Suprapubic skin (tissue), 4 donors: ENCODE results near the gene CAT. TPM values are rescaled to one million over a fixed set of nuclear protein-coding genes. Genes with fewer than 3 reads are reported as not detected.
"Not testable (repeated sequence)": the region's sequence is repeated elsewhere in the genome, so short reads cannot be mapped to it uniquely, and the experiment has no call there.

Experiments used
- DNase-seq, 2 donors: peaks; one replicate each; pipeline ENCODE4 v3.0.0-alpha.2; 2019; ENCODE audit warnings: low spot score in 2 of 2
- H3K27ac ChIP-seq: fragments of 200-600 bp; sonication (generic); one replicate; pipeline ENCODE4 v1.5.1; 2019
- H3K27me3 ChIP-seq: fragments of 200-600 bp; sonication (generic); one replicate; pipeline ENCODE4 v1.5.1; 2019
- H3K36me3 ChIP-seq: fragments of 200-600 bp; sonication (generic); one replicate; pipeline ENCODE4 v1.5.1; 2019
- H3K4me1 ChIP-seq: fragments of 200-600 bp; sonication (generic); one replicate; pipeline ENCODE4 v1.5.1; 2019
- H3K4me3 ChIP-seq: fragments of 200-600 bp; sonication (generic); one replicate; pipeline ENCODE4 v1.5.1; 2019; ENCODE audit warnings: mild to moderate bottlenecking
- H3K9me3 ChIP-seq: fragments of 200-600 bp; sonication (generic); one replicate; pipeline ENCODE4 v1.5.1; 2019
- EP300 ChIP-seq: sonication (generic); formaldehyde crosslinking; IDR thresholded peaks from one replicate; pipeline ENCODE4 v1.6.1; 2017; ENCODE audit warnings: antibody characterized with exemption
- POLR2A ChIP-seq, 2 donors: fragments of 450-650 bp; IDR thresholded peaks; one replicate each; pipeline ENCODE4 v1.6.1; 2017; ENCODE audit warnings: antibody characterized with exemption in 2 of 2, mild to moderate bottlenecking in 2 of 2, moderate library complexity in 2 of 2
- POLR2AphosphoS5 ChIP-seq, 3 donors: sonication (generic); formaldehyde crosslinking; IDR thresholded peaks; one replicate each; pipeline ENCODE4 v1.6.1; 2017; ENCODE audit warnings: antibody characterized with exemption in 3 of 3
- WGBS: methylation state at CpG from one replicate; pipeline ENCODE4 v1.1.5; 2018; 5-methylcytosine and 5-hydroxymethylcytosine counted together
- total RNA-seq, 4 donors: library from RNA; depleted of rRNA; stranded (reverse); fragments of >200 nt; gene quantifications; one replicate each; pipeline ENCODE4 v1.1.0, GENCODE V29; 2016
- TF ChIP-seq, protein P1 (sequence below), 2 donors: fragments of 200-600 bp in 1 of 2; fragments of 450-650 bp in 1 of 2; sonication (generic) in 1 of 2; IDR thresholded peaks; one replicate each; pipeline ENCODE4 v1.5.1; 2016 to 2019; ENCODE audit warnings: antibody characterized with exemption in 2 of 2, mild to moderate bottlenecking in 1 of 2, moderate library complexity in 1 of 2

The CAT gene
- total RNA-seq, 4 donors from 2014 or later, result 122 to 193 (median 133) TPM

DNA sequence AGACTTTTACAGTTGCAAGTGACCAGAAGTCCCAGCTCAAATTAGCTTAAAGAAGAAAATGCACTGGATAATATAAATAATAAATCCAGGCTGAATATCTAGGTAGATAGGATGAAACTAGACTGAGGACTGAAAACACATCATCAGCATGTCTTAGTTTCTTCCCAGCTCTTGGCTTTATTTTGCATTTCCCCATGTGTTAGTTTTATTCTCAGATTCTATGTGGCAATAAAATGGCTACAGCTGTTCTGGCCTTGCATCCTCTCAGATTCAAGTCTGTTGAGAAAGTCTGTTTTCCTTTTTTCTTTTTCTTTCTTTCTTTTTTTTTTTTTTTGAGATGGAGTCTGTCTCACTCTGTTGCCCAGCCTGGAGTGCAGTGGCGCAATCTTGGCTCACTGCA is 22.6 kb upstream of the CAT start:
- WGBS, result 0% methylated on average over 1 of the region's 1 CpG
- no peaks in the 10 kb centered on the region for H3K4me1 ChIP-seq
- H3K9me3 ChIP-seq, result peaks cover 7% of the 10 kb centered on the region
- H3K27ac ChIP-seq, result no peak overlapping the region
- TF ChIP-seq POLR2AphosphoS5 (IDR thresholded peaks at IDR 0.05) (no peak), POLR2A (IDR thresholded peaks at IDR 0.05) (no peak), EP300 (no peak)
- TF ChIP-seq, protein P1, sequence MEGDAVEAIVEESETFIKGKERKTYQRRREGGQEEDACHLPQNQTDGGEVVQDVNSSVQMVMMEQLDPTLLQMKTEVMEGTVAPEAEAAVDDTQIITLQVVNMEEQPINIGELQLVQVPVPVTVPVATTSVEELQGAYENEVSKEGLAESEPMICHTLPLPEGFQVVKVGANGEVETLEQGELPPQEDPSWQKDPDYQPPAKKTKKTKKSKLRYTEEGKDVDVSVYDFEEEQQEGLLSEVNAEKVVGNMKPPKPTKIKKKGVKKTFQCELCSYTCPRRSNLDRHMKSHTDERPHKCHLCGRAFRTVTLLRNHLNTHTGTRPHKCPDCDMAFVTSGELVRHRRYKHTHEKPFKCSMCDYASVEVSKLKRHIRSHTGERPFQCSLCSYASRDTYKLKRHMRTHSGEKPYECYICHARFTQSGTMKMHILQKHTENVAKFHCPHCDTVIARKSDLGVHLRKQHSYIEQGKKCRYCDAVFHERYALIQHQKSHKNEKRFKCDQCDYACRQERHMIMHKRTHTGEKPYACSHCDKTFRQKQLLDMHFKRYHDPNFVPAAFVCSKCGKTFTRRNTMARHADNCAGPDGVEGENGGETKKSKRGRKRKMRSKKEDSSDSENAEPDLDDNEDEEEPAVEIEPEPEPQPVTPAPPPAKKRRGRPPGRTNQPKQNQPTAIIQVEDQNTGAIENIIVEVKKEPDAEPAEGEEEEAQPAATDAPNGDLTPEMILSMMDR (IDR thresholded peaks at IDR 0.05), result no peak
- no peak overlapping the region for H3K4me3 ChIP-seq
- no peaks in the 10 kb centered on the region for H3K36me3 ChIP-seq
- no peak for DNase-seq
- no peaks in the 10 kb centered on the region for H3K27me3 ChIP-seq

DNA sequence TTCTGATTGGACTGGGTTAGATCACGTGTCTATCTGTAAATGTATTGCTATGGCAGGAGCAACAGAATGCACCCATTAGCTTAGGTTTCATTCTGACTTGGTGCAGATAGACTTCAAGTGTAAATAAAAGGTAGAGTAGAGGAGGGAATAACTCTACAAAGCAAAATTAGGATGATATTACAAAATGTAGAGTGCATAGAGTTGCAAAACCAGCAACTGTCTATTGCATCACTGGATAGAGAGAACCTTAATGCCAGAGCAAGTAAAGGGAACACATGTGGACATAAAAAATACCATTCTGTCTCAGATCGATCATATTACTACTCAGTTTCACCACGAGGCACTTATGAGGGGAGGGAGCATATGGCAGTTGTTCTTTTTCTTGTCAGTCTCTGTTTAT is 22.0 kb upstream of the CAT start:
- Histone ChIP-seq H3K36me3 (no peaks in the 10 kb centered on the region), H3K4me1 (no peaks in the 10 kb centered on the region), H3K27ac (no peak overlapping the region), H3K9me3 (peaks cover 7% of the 10 kb centered on the region), H3K4me3 (no peak overlapping the region), H3K27me3 (no peaks in the 10 kb centered on the region)
- no peak for DNase-seq
- TF ChIP-seq, protein P1 (IDR thresholded peaks at IDR 0.05), result no peak
- TF ChIP-seq POLR2A (IDR thresholded peaks at IDR 0.05), result no peak
- TF ChIP-seq POLR2AphosphoS5 (IDR thresholded peaks at IDR 0.05), result no peak
- TF ChIP-seq EP300, result no peak
- 39% methylated on average over 3 of the region's 3 CpGs for WGBS

DNA sequence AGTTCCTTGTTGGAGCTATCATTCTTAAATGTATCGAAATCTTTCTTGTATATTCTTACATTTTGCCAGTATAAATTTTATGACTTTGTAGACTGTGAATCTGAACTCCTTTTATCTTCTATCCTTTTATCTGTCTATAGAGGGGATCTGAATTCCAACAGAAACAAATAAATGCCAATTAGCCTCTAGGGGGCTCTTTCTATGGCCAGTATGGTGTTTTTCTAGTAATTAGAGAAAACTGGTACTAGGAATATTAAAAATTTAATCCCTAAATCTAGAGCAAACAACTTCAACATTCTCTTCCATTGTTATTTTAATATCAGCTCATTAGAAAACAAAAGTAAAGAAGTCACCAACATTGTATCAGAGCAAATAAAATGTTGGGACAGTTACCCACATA is 21.5 kb upstream of the CAT start:
- Histone ChIP-seq H3K4me1 (no peaks in the 10 kb centered on the region), H3K4me3 (no peak overlapping the region), H3K9me3 (peaks cover 7% of the 10 kb centered on the region), H3K27ac (no peak overlapping the region), H3K27me3 (no peaks in the 10 kb centered on the region), H3K36me3 (no peaks in the 10 kb centered on the region)
- 90% methylated on average over 1 of the region's 1 CpG for WGBS
- TF ChIP-seq, protein P1 (IDR thresholded peaks at IDR 0.05), result no peak
- DNase-seq, result no peak

DNA sequence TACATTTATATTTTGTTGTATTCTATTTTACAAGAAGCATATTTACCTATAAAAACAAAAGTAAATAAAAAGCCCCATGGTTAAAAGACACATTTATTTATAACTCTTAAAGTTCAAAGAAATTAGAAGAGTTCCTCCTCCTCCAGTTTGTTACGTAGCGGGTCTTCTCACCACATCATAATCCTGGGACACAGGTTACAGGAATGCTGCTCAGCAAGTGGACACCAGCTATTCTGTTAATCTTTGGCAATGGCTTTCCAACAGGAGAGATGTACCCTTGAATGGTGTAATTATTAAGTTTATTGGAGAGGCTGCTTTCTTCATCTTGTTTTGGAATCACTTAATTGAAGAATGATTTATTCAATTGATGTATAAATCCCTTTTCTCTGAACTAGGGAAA is 19.6 kb upstream of the CAT start:
- WGBS, result 85% methylated on average over 2 of the region's 2 CpGs
- no peaks in the 10 kb centered on the region for H3K4me1 ChIP-seq
- no peaks in the 10 kb centered on the region for H3K27me3 ChIP-seq
- H3K36me3 ChIP-seq, result no peaks in the 10 kb centered on the region
- no peak for TF ChIP-seq POLR2AphosphoS5 (IDR thresholded peaks at IDR 0.05)
- TF ChIP-seq EP300, result no peak
- no peak for TF ChIP-seq POLR2A (IDR thresholded peaks at IDR 0.05)
- TF ChIP-seq, protein P1 (IDR thresholded peaks at IDR 0.05), result no peak
- no peaks in the 10 kb centered on the region for H3K9me3 ChIP-seq
- no peak overlapping the region for H3K27ac ChIP-seq
- DNase-seq, result no peak
- no peak overlapping the region for H3K4me3 ChIP-seq

DNA sequence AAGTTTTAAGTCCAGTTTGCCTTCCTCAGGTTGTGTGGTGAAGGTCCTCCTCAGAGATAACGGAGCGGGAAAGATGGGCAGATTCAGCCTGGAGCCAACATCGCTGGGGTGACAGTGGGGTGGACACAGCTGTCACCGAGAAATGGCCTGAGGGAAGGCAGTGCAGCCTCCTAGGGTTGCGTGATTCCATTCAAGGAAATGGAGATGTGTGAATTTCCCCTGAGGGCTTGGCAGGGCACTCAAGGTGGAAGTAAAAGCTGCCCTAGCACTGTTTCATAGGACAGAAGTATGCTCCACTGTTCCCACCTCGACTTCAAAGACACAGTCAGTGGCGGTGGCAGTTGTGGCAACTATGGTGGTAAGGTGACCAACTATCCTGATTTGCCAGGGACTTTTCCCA is 15.4 kb upstream of the CAT start:
- H3K27ac ChIP-seq, result no peak overlapping the region
- TF ChIP-seq, protein P1 (IDR thresholded peaks at IDR 0.05), result no peak
- TF ChIP-seq POLR2A (IDR thresholded peaks at IDR 0.05) (no peak), POLR2AphosphoS5 (IDR thresholded peaks at IDR 0.05) (no peak), EP300 (no peak)

DNA sequence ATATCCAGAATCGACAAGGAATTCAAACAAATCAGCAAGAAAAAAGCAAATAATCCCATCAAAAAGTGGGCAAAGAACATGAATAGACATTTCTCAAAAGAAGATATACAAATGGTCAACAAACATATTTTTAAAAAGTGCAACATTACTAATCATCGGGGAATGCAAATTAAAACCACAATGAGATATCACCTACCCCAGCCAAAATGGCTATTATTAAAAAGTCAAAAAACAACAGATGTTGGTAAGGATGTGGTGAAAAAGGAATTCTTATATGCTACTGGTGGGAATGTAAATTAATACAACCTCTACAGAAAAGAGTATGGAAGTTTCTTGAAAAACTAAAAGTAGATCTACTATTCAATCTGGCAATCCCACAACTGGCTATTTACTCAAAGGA is 13.9 kb upstream of the CAT start:
- H3K36me3 ChIP-seq, H3K27ac ChIP-seq, H3K4me1 ChIP-seq, H3K27me3 ChIP-seq, H3K4me3 ChIP-seq, DNase-seq, H3K9me3 ChIP-seq: not testable (repeated sequence)
- 84% methylated on average over 1 of the region's 2 CpGs for WGBS

More for the DNA sequence above, 15.4 kb upstream of the CAT start:
- H3K4me3 ChIP-seq, result no peak overlapping the region
- no peaks in the 10 kb centered on the region for H3K27me3 ChIP-seq
- peaks cover 8% of the 10 kb centered on the region for H3K4me1 ChIP-seq
- H3K9me3 ChIP-seq, result no peaks in the 10 kb centered on the region
- no peaks in the 10 kb centered on the region for H3K36me3 ChIP-seq
- WGBS, result 57% methylated on average over 7 of the region's 7 CpGs
- DNase-seq, result no peak
